ENCODE measurements around the gene PCID2.
"Not testable (repeated sequence)": the region's sequence is repeated elsewhere in the genome, so short reads cannot be mapped to it uniquely, and the experiment has no call there.

Gene PCID2

GRCh38 chr13:113208421-113209335 lies at the start of gene PCID2:
Gene PCID2 (minus strand): TSS chr13:113208669. CDS start chr13:113208634, 35 bp downstream.
- Histone ChIP-seq H3K27me3 (no peaks in the 10 kb centered on the region), H3K4me3 (peak within 1 kb of the TSS; percentile 80 to 99), H3K36me3 (peaks cover 0 to 10% (median 0%) of the 10 kb centered on the region in 3 donors), H3K9me3 (no peaks in the 10 kb centered on the region), H3K27ac (peak within 1 kb of the TSS; percentile 97 to 98), H3K4me1 (peaks cover 0 to 59% (median 44%) of the 10 kb centered on the region in 4 donors)
- TF ChIP-seq, protein P1, sequence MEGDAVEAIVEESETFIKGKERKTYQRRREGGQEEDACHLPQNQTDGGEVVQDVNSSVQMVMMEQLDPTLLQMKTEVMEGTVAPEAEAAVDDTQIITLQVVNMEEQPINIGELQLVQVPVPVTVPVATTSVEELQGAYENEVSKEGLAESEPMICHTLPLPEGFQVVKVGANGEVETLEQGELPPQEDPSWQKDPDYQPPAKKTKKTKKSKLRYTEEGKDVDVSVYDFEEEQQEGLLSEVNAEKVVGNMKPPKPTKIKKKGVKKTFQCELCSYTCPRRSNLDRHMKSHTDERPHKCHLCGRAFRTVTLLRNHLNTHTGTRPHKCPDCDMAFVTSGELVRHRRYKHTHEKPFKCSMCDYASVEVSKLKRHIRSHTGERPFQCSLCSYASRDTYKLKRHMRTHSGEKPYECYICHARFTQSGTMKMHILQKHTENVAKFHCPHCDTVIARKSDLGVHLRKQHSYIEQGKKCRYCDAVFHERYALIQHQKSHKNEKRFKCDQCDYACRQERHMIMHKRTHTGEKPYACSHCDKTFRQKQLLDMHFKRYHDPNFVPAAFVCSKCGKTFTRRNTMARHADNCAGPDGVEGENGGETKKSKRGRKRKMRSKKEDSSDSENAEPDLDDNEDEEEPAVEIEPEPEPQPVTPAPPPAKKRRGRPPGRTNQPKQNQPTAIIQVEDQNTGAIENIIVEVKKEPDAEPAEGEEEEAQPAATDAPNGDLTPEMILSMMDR (IDR thresholded peaks at IDR 0.05): no peak
- intact Hi-C loops (cut with DNase I; ENCODE audit: low total_unique reads): loop anchor here (10.0 kb wide), 1 partner anchor 54 kb away; the partner anchor contains the start of gene PROZ
- DNase-seq: peak; percentile 88 to 92

DNA sequence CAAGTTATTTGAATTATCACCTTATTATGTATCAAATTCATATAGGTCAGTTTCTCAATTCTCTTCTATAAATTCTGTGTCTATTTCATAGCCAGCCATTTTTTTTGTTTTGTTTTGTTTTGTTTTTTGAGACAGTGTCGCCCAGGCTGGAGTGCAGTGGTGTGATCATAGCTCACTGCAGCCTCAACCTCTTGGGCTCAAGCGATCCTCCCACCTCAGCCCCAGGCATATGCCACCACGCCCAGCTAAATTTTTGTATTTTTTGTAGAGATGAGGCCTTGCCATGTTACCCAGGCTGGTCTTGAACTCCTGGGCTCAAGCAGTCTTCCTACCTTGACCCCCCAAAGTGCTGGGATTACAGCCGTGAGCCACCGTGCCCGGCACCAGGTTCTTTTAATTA lies 49.4 kb upstream of the PCID2 start:
- intact Hi-C loops (cut with DNase I; ENCODE audit: low total_unique reads); H3K27me3 ChIP-seq; H3K9me3 ChIP-seq; H3K4me3 ChIP-seq; H3K27ac ChIP-seq; DNase-seq; H3K4me1 ChIP-seq: not testable (repeated sequence)
- H3K36me3 ChIP-seq: peaks cover 62 to 91% (median 84%) of the 10 kb centered on the region in 3 donors

GRCh38 chr13:113252516-113253095 lies 44.1 kb upstream of the PCID2 start:
- intact Hi-C loops (cut with DNase I; ENCODE audit: low total_unique reads): no loop called here
- H3K9me3 ChIP-seq: no peaks in the 10 kb centered on the region
- H3K27me3 ChIP-seq: no peaks in the 10 kb centered on the region
- H3K4me3 ChIP-seq: no peak overlapping the region
- no peak for DNase-seq
- no peak overlapping the region for H3K27ac ChIP-seq
- H3K36me3 ChIP-seq: peaks cover 89 to 98% (median 90%) of the 10 kb centered on the region in 3 donors
- TF ChIP-seq, protein P1 (IDR thresholded peaks at IDR 0.05): no peak
- H3K4me1 ChIP-seq: no peaks in the 10 kb centered on the region

DNA sequence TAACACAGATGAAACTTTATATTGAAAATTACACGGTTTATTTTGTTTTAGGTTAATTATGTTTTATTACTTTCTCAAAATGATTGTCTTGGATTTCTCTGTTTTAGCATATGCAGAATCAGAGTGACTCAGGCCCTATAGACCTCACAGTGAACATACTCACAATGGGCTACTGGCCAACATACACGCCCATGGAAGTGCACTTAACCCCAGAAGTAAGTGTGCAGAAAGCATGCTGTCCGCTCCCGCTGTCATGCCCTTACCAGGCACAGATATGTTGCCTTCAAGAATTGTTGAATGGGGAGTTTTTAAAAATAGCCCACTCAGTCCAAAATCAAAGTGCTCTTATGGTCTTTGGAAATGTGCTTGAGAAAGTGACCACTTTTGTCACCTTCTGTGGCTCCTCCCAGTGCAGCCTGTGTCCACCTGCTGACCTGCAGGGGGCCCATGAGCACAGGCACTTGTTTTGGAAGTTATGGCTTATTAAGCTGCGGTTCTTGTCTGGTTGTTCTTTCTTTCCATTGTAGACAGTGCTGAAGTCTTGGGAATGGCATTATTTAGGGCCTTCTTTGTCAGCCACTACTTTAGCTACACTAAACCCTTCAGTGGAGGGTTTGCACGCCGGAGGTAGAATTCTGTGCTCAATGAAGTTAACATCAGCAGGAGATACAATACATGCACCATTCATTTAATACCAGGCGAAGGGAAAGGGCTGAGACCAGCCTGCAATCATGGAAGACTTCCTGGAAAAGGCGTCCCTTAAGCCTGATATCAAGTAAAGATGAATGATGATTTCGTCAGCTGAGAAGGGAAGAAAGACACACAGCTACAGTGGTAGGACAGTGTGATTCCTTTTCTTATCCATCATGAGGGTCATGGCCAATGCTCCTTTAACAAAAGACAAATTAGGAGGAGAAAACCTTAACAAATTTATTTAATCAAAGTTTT lies 37.7 kb upstream of the PCID2 start:
- TF ChIP-seq, protein P1 (IDR thresholded peaks at IDR 0.05): no peak
- H3K36me3 ChIP-seq: peaks cover 83 to 100% (median 96%) of the 10 kb centered on the region in 3 donors
- DNase-seq: no peak
- H3K9me3 ChIP-seq: no peaks in the 10 kb centered on the region
- H3K27me3 ChIP-seq: no peaks in the 10 kb centered on the region
- no peaks in the 10 kb centered on the region for H3K4me1 ChIP-seq
- no peak overlapping the region for H3K27ac ChIP-seq
- no peak overlapping the region for H3K4me3 ChIP-seq
- intact Hi-C loops (cut with DNase I; ENCODE audit: low total_unique reads): no loop called here

DNA sequence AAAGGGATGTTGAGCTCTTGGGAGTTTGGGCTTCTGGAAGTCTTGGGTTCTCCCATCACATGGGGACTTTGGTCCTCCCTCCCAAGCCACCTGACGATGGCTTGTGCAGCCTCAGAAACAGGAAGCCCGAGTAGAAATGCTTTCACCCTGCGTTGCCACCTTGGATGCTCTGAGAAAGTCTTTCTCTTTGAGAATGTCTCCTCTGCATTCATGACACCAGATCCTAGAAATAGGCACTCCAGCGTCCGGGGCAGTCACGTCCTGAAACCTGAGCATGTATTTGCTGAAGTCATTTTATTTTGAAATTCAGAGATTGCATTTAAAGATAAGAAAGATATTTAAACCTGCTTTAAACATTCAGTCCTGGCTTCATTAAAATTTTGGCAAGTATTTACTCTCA lies 35.4 kb upstream of the PCID2 start:
- peaks cover 77 to 100% (median 96%) of the 10 kb centered on the region in 3 donors for H3K36me3 ChIP-seq
- H3K27ac ChIP-seq: no peak overlapping the region
- no peaks in the 10 kb centered on the region for H3K27me3 ChIP-seq
- H3K4me1 ChIP-seq: no peaks in the 10 kb centered on the region
- H3K9me3 ChIP-seq: no peaks in the 10 kb centered on the region
- intact Hi-C loops (cut with DNase I; ENCODE audit: low total_unique reads): no loop called here
- no peak for DNase-seq
- no peak overlapping the region for H3K4me3 ChIP-seq
- TF ChIP-seq, protein P1 (IDR thresholded peaks at IDR 0.05): no peak

DNA sequence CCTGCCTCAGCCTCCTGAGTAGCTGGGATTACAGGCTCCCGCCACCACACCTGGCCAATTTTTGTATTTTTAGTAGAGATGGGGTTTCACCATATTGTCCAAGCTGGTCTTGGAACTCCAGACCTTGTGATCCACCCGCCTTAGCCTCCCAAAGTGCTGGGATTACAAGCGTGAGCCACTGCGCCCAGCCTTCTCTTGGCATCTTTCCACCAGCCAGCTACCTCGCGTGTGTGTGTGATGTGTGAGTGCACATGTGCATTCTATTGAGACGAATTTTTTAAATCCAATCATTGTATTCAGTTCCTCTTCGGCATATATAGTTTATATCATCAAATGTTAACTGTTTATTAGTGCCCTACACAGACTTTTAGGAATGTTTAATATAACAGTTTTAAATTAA lies 33.2 kb upstream of the PCID2 start:
- H3K27ac ChIP-seq; H3K9me3 ChIP-seq; H3K4me1 ChIP-seq; DNase-seq; H3K4me3 ChIP-seq; H3K27me3 ChIP-seq; intact Hi-C loops (cut with DNase I; ENCODE audit: low total_unique reads): not testable (repeated sequence)
- H3K36me3 ChIP-seq: peaks cover 63 to 97% (median 86%) of the 10 kb centered on the region in 3 donors

Measured in tibial artery (tissue), 4 donors.